H4 (cell line): ENCODE results near the gene OR10A5. TPM values are rescaled to one million over a fixed set of nuclear protein-coding genes. Genes with fewer than 3 reads are reported as not detected.
"Not testable (repeated sequence)": the region's sequence is repeated elsewhere in the genome, so short reads cannot be mapped to it uniquely, and the experiment has no call there.

Experiments used
- DNase-seq: peaks from one replicate; pipeline ENCODE4 v3.0.0-alpha.2; 2015; ENCODE audit warnings: low spot score
- total RNA-seq: library from RNA; depleted of rRNA; stranded (reverse); fragments of >200 nt; shearing (Covaris generic); gene quantifications from 2 replicates; pipeline ENCODE4 v1.2.3, GENCODE V29; 2014; rRNA removed

The OR10A5 gene
- total RNA-seq, 1 experiment from 2014 or later: not detected

GRCh38 chr11:6876325-6876724 lies 30.8 kb downstream of the OR10A5 start, which contains the start of gene OR10A4:
OR10A4 (plus strand) TSS chr11:6876625; CDS start chr11:6876648, 23 bp downstream.
- no peak for DNase-seq

GRCh38 chr11:6876914-6877313 lies 31.4 kb downstream of the OR10A5 start:
- no peak for DNase-seq

GRCh38 chr11:6882751-6883150 lies 37.3 kb downstream of the OR10A5 start:
- no peak for DNase-seq

- DNase-seq: not testable (repeated sequence)
Observed at GRCh38 chr11:6887711-6888110, 42.2 kb downstream of the OR10A5 start.

GRCh38 chr11:6888830-6889229 lies 43.3 kb downstream of the OR10A5 start:
- no peak for DNase-seq

- DNase-seq: no peak
Observed at GRCh38 chr11:6889835-6890234, 44.4 kb downstream of the OR10A5 start.

GRCh38 chr11:6892400-6892799 lies 46.9 kb downstream of the OR10A5 start, which contains the start of gene OR2D2:
OR2D2 (minus strand) TSS chr11:6892500; CDS start chr11:6892500, 0 bp downstream.
- no peak for DNase-seq

- DNase-seq: no peak
Observed at GRCh38 chr11:6894097-6894496, 48.6 kb downstream of the OR10A5 start.

- no peak for DNase-seq
Observed at GRCh38 chr11:6895010-6895409, 49.5 kb downstream of the OR10A5 start.

Other genes starting within 250 kb of the OR10A5 start
- gene RRP8, start 242.1 kb upstream of the OR10A5 start, total RNA-seq: 20.7 and 21.6 TPM in 2 replicates
- gene ILK, start 241.9 kb upstream of the OR10A5 start, total RNA-seq: 139 and 144 TPM in 2 replicates
- gene TAF10, start 233.5 kb upstream of the OR10A5 start, total RNA-seq: 96.9 and 142 TPM in 2 replicates
- gene TPP1, start 226.3 kb upstream of the OR10A5 start, total RNA-seq: 26.3 and 29.1 TPM in 2 replicates
- gene DCHS1, start 189.9 kb upstream of the OR10A5 start, total RNA-seq: 0.08 and 0.19 TPM in 2 replicates
- gene MRPL17, start 162.3 kb upstream of the OR10A5 start, total RNA-seq: 98.8 and 99.5 TPM in 2 replicates
- 0.06 and 0.84 TPM in 2 replicates for gene OR2AG2, start 73.7 kb upstream of the OR10A5 start, total RNA-seq
- gene OR2AG1, start 62.7 kb upstream of the OR10A5 start, total RNA-seq: not detected in 2 replicates
- gene OR6A2, start 46.0 kb upstream of the OR10A5 start, total RNA-seq: 0.43 TPM in 1 of 2 replicates, not detected in the other
- not detected in 2 replicates for gene OR10A2, start 17.4 kb downstream of the OR10A5 start, total RNA-seq
- not detected in 2 replicates for gene OR10A4, start 30.9 kb downstream of the OR10A5 start, total RNA-seq
- gene OR2D2, start 46.8 kb downstream of the OR10A5 start, total RNA-seq: not detected in 2 replicates
- not detected in 2 replicates for gene OR2D3, start 75.3 kb downstream of the OR10A5 start, total RNA-seq
- gene ZNF215, start 80.7 kb downstream of the OR10A5 start, total RNA-seq: 10.7 TPM in 2 replicates
- 5.5 and 9.3 TPM in 2 replicates for gene ZNF214, start 174.7 kb downstream of the OR10A5 start, total RNA-seq
- gene NLRP14, start 174.8 kb downstream of the OR10A5 start, total RNA-seq: 0.08 and 0.19 TPM in 2 replicates
- not detected in 2 replicates for gene RBMXL2, start 243.3 kb downstream of the OR10A5 start, total RNA-seq